ENCODE results near the gene MAGI2. TPM values are rescaled to one million over a fixed set of nuclear protein-coding genes. Genes with fewer than 3 reads are reported as not detected.

MAGI2 gene
- total and polyA plus RNA-seq, 2 donors (not counting 3 experiments of a cell fraction or from before 2014, with no cell fraction given) = 0.28 to 6.0 TPM

DNA sequence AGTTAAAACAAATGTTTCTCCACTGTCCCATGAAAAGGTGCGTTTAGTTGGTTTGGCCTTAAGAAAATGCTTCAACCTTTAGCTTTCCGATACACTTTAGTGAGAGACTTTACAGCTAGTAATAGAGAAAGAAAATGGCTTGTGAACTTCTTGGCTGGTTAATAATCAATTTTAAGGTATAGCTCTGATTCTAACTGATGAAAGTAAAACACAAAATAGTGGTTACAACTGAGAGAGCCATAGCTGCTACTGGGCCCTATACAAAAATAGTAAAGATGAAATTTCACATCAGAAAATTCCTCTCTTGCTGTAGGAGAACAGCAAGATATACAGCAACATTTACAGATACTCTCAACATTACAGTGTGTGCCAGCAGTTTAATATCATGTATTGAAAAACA lies 1283.5 kb downstream of the MAGI2 start:
- Histone ChIP-seq H3K9me3 (replicated peaks; ENCODE audit: control insufficient read depth, insufficient read depth, low read length) (no peaks in the 10 kb centered on the region), H3K9me1 (replicated peaks; ENCODE audit: control insufficient read depth, extremely low read depth, insufficient read depth, low read length) (no peaks in the 10 kb centered on the region), H4K20me1 (replicated peaks; ENCODE audit: control insufficient read depth, extremely low read depth, insufficient read depth, low read length) (no peaks in the 10 kb centered on the region), H2AFZ (ENCODE audit: low read depth, low read length) (no peak overlapping the region), H3K4me1 (ENCODE audit: control insufficient read depth, extremely low read depth, insufficient read depth, low read length) (no peaks in the 10 kb centered on the region), H3K79me2 (ENCODE audit: control insufficient read depth, insufficient read depth, low read length) (no peaks in the 10 kb centered on the region), H3K27me3 (ENCODE audit: control insufficient read depth in 2 of 2, insufficient read depth in 2 of 2, low read length in 2 of 2) (no peaks in the 10 kb centered on the region), H3K4me3 (replicated peaks in 1 of 3; ENCODE audit: insufficient read depth in 1 of 3, low read depth in 1 of 3, low read length in 3 of 3) (no peak overlapping the region), H3K36me3 (ENCODE audit: control insufficient read depth in 2 of 2, extremely low read depth in 1 of 2, insufficient read depth in 2 of 2, low read length in 2 of 2) (no peaks in the 10 kb centered on the region), H3K27ac (ENCODE audit: insufficient read depth, low read depth, low read length) (no peak overlapping the region), H3K4me2 (ENCODE audit: insufficient read depth, low read length) (no peak overlapping the region), H3K9ac (replicated peaks; ENCODE audit: extremely low read depth, insufficient read depth, low read length) (no peak overlapping the region)
- DNase-seq (ENCODE audit: low read depth, low spot score) (no peak), FAIRE-seq (no peak)
- ChIA-PET POLR2A (no interaction called here), CTCF (interaction anchor here (1.2 kb wide), 1 partner anchor 14 kb away, joined by 5 read pairs; no protein-coding TSS in a partner anchor)
- intact Hi-C loops (cut with micrococcal nuclease) (no loop called here), dilution Hi-C loops (cut with MboI; ENCODE audit: extremely low pct_ligation_motif_present, low sequenced_read_pairs) (no loop called here)
- no TSS peak for BruUV-seq (replicated peaks)
- no peak for TF ChIP-seq FOS (IDR thresholded peaks at IDR 0.05; ENCODE audit: borderline replicate concordance, insufficient read depth, low read length)
- TF ChIP-seq EZH2 (IDR thresholded peaks at IDR 0.05; ENCODE audit: borderline replicate concordance, low read depth, low read length, severe bottlenecking) = no peak
- no peak for TF ChIP-seq GATA2 (IDR thresholded peaks at IDR 0.05; ENCODE audit: insufficient read depth, insufficient read length, low read depth, low read length)
- TF ChIP-seq POLR2AphosphoS5 (IDR thresholded peaks at IDR 0.05; ENCODE audit: insufficient read depth, low read depth, low read length) = no peak
- TF ChIP-seq, protein P1, sequence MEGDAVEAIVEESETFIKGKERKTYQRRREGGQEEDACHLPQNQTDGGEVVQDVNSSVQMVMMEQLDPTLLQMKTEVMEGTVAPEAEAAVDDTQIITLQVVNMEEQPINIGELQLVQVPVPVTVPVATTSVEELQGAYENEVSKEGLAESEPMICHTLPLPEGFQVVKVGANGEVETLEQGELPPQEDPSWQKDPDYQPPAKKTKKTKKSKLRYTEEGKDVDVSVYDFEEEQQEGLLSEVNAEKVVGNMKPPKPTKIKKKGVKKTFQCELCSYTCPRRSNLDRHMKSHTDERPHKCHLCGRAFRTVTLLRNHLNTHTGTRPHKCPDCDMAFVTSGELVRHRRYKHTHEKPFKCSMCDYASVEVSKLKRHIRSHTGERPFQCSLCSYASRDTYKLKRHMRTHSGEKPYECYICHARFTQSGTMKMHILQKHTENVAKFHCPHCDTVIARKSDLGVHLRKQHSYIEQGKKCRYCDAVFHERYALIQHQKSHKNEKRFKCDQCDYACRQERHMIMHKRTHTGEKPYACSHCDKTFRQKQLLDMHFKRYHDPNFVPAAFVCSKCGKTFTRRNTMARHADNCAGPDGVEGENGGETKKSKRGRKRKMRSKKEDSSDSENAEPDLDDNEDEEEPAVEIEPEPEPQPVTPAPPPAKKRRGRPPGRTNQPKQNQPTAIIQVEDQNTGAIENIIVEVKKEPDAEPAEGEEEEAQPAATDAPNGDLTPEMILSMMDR (IDR thresholded peaks at IDR 0.05; ENCODE audit: extremely low read depth in 1 of 2, insufficient read depth in 1 of 2, low read depth in 1 of 2, low read length in 2 of 2) = no peak
- no peak for TF ChIP-seq MYC (IDR thresholded peaks at IDR 0.05; ENCODE audit: low read depth, low read length)
- no peak for TF ChIP-seq JUN (IDR thresholded peaks at IDR 0.05; ENCODE audit: borderline replicate concordance, insufficient read depth, insufficient read length, low read depth)
- no peak for TF ChIP-seq POLR2A (IDR thresholded peaks at IDR 0.05; ENCODE audit: low read depth, low read length)
- no peak for TF ChIP-seq MAX (IDR thresholded peaks at IDR 0.05; ENCODE audit: insufficient read depth, insufficient read length)
